Adrenal gland (tissue), 12 donors: Measurements from ENCODE around the gene NEGR1. TPM values are rescaled to one million over a fixed set of nuclear protein-coding genes. Genes with fewer than 3 reads are reported as not detected.

Experiments
- DNase-seq, 7 donors: peaks; one replicate each; pipeline ENCODE4 v3.0.0-alpha.2; 2019 to 2020
- H3K27ac ChIP-seq, 5 donors: fragments of 200-600 bp; sonication (generic) in 4 of 5; 1 replicate in 3 of 5; 2 replicates in 2 of 5; pipeline versions ENCODE4 v1.5.1 to v1.8.0; 2016 to 2020; ENCODE audit warnings: mild to moderate bottlenecking in 1 of 5
- H3K27me3 ChIP-seq: fragments of 200-600 bp; 2 replicates; pipeline ENCODE4 v1.8.0; 2021
- H3K36me3 ChIP-seq, 2 donors: fragments of 200-600 bp; replicated peaks in 1 of 2; 1 replicate in 1 of 2; 2 replicates in 1 of 2; pipeline versions ENCODE4 v1.5.1 to v1.8.0; 2018 to 2022
- H3K4me1 ChIP-seq, 2 donors: fragments of 200-600 bp; replicated peaks in 1 of 2; 1 replicate in 1 of 2; 2 replicates in 1 of 2; pipeline versions ENCODE4 v1.5.1 to v1.8.0; 2018 to 2021
- H3K4me3 ChIP-seq, 4 donors: fragments of 200-600 bp; sonication (generic) in 3 of 4; one replicate each; pipeline ENCODE4 v1.5.1; 2016 to 2018
- H3K9me3 ChIP-seq, 3 donors: fragments of 200-600 bp; sonication (generic) in 1 of 3; replicated peaks in 1 of 3; 1 replicate in 2 of 3; 2 replicates in 1 of 3; pipeline versions ENCODE4 v1.5.1 to v1.8.0; 2016 to 2021
- CTCF ChIP-seq, 6 experiments: fragments of 450-650 bp in 4 of 6; fragments of 200-600 bp in 2 of 6; sonication (generic) in 1 of 6; IDR thresholded peaks; 1 replicate in 5 of 6; 2 replicates in 1 of 6; pipeline versions ENCODE4 v1.5.1 to v1.8.0; 2016 to 2021; ENCODE audit warnings: antibody characterized with exemption in 6 of 6, mild to moderate bottlenecking in 2 of 6, moderate library complexity in 1 of 6
- POLR2A ChIP-seq, 2 donors: fragments of 450-650 bp; IDR thresholded peaks; one replicate each; pipeline ENCODE4 v1.6.1; 2017; ENCODE audit warnings: antibody characterized with exemption in 2 of 2, mild to moderate bottlenecking in 2 of 2, moderate library complexity in 1 of 2
- WGBS, 4 donors: extraction: QIAGEN DNeasy Blood & Tissue Kit in 2 of 4; methylation state at CpG; one replicate each; pipeline versions ENCODE4 v1.1.5 to v1.1.7; 2013 to 2017; 5-methylcytosine and 5-hydroxymethylcytosine counted together
- intact Hi-C, 2 donors: fragments of 100-400 bp; cut with DNase I; formaldehyde crosslinking; loops; one replicate each; pipeline versions ENCODE4 v1.14.1 to v1.15.0; 2022 to 2023
- polyA plus RNA-seq, 3 donors: library from polyadenylated mRNA; stranded (reverse); fragments of 200-250 nt in 2 of 3; fragments of 350-450 nt in 1 of 3; fragmentation: Illumina TruSeq in 1 of 3; extraction: RNeasy Lipid Tissue Mini Kit (QIAGEN cat#74804) in 1 of 3; gene quantifications; one replicate each; pipeline ENCODE4 v1.2.3, GENCODE V29; 2013 to 2014
- total RNA-seq, 9 donors: library from RNA; depleted of rRNA in 4 of 9; stranded (reverse); fragments of >200 nt in 4 of 9; fragments of 120-200 nt in 1 of 9; fragmentation: NEBNext Ultra II Directional in 1 of 9; extraction: Animal tissue kit (Norgen Biotek cat#: 25700) in 1 of 9; gene quantifications; one replicate each; pipeline versions ENCODE4 v1.1.0 to v1.2.4, GENCODE V29; 2013 to 2023
- donor health status: healthy with polysubstance abuse.
- donor health status: Bipolar disorder and iron deficiency.
- donor health status: DM: yes; HTN: yes; CAD: no.
- donor health status: DM: no; HTN: no; CAD: no.
- donor health status: DM: no; HTN: no; CAD: no.
- donor health status: DM: yes; HTN: yes; CAD: no.

NEGR1 gene
- total and polyA plus RNA-seq, 12 donors = 1.1 to 7.4 (median 4.0) TPM

GRCh38 chr1:72283022-72283306 is 625 bp upstream of the NEGR1 start:
- Histone ChIP-seq H3K36me3 (no peaks in the 10 kb centered on the region), H3K9me3 (no peaks in the 10 kb centered on the region), H3K4me1 (no peaks in the 10 kb centered on the region), H3K27me3 (no peaks in the 10 kb centered on the region), H3K4me3 (peak overlapping the region in 2 of 4 donors; percentile 49 to 87), H3K27ac (peak overlapping the region in 4 of 5 donors; percentile 19 to 90 (median 72))
- no peak for DNase-seq
- TF ChIP-seq POLR2A (IDR thresholded peaks at IDR 0.05) (no peak), CTCF (IDR thresholded peaks at IDR 0.05) (peak in 2 of 6 experiments; percentile 4 to 14)
- 0 to 1% (median 1%) methylated on average over 8 of the region's 8 CpGs for WGBS, 4 donors
- intact Hi-C loops = no loop called here

GRCh38 chr1:72281637-72282270 is 585 bp downstream of the NEGR1 start:
- H3K27ac ChIP-seq = peak overlapping the region in 2 of 5 donors; percentile 26 to 90
- H3K9me3 ChIP-seq = no peaks in the 10 kb centered on the region
- no peaks in the 10 kb centered on the region for H3K27me3 ChIP-seq
- H3K4me1 ChIP-seq = no peaks in the 10 kb centered on the region
- peak in 3 of 7 donors; percentile 0 to 19 (median 16) for DNase-seq
- H3K4me3 ChIP-seq = peak overlapping the region in 1 of 4 donors; percentile 87
- H3K36me3 ChIP-seq = no peaks in the 10 kb centered on the region
- WGBS, 4 donors = 8 to 11% (median 9%) methylated on average over 8 to 10 of the region's 10 CpGs
- TF ChIP-seq CTCF (IDR thresholded peaks at IDR 0.05) = no peak
- TF ChIP-seq POLR2A (IDR thresholded peaks at IDR 0.05) = no peak
- intact Hi-C loops = no loop called here

GRCh38 chr1:72281144-72281543 is 1.2 kb downstream of the NEGR1 start:
- intact Hi-C loops = no loop called here

GRCh38 chr1:72280711-72281110 is 1.6 kb downstream of the NEGR1 start:
- 22 to 47% (median 30%) methylated on average over 1 of the region's 1 CpG for WGBS, 4 donors
- peak overlapping the region in 1 of 5 donors; percentile 90 for H3K27ac ChIP-seq

More at GRCh38 chr1:72281144-72281543, 1.2 kb downstream of the NEGR1 start:
- DNase-seq = no peak
- 11 to 23% (median 19%) methylated on average over 2 of the region's 2 CpGs for WGBS, 4 donors
- TF ChIP-seq CTCF (IDR thresholded peaks at IDR 0.05) = no peak
- TF ChIP-seq POLR2A (IDR thresholded peaks at IDR 0.05) = no peak
- no peaks in the 10 kb centered on the region for H3K27me3 ChIP-seq
- H3K4me1 ChIP-seq = no peaks in the 10 kb centered on the region
- H3K9me3 ChIP-seq = no peaks in the 10 kb centered on the region
- no peaks in the 10 kb centered on the region for H3K36me3 ChIP-seq
- H3K4me3 ChIP-seq = peak overlapping the region in 1 of 4 donors; percentile 6
- H3K27ac ChIP-seq = peak overlapping the region in 1 of 5 donors; percentile 90

More at GRCh38 chr1:72280711-72281110, 1.6 kb downstream of the NEGR1 start:
- Histone ChIP-seq H3K9me3 (no peaks in the 10 kb centered on the region), H3K4me1 (no peaks in the 10 kb centered on the region), H3K4me3 (peak overlapping the region in 1 of 4 donors; percentile 6), H3K36me3 (no peaks in the 10 kb centered on the region), H3K27me3 (no peaks in the 10 kb centered on the region)
- no peak for DNase-seq
- intact Hi-C loops = no loop called here
- TF ChIP-seq CTCF (IDR thresholded peaks at IDR 0.05) = no peak
- no peak for TF ChIP-seq POLR2A (IDR thresholded peaks at IDR 0.05)
